Neural crest cell (in vitro differentiated cells): ENCODE data around the gene NR5A1. TPM values are rescaled to one million over a fixed set of nuclear protein-coding genes. Genes with fewer than 3 reads are reported as not detected.
A peak's percentile ranks its signal among the peaks of the same experiment; 100 is the strongest.

Experiments
- DNase-seq: peaks from one replicate; pipeline ENCODE4 v3.0.0; 2021; ENCODE audit warnings: low read depth, mixed read lengths, low spot score
- H3K27ac Mint-ChIP-seq: one replicate; pipeline ENCODE4 v1.8.0; 2021; ENCODE audit warnings: mild to moderate bottlenecking, mixed read lengths; ENCODE audit not compliant: unreplicated experiment
- H3K27me3 Mint-ChIP-seq: 2 replicates; pipeline ENCODE4 v1.8.0; 2021; ENCODE audit warnings: low read depth, mild to moderate bottlenecking, mixed read lengths
- H3K36me3 Mint-ChIP-seq: 2 replicates; pipeline ENCODE4 v1.8.0; 2021; ENCODE audit warnings: low read depth, mild to moderate bottlenecking, mixed read lengths
- H3K4me1 Mint-ChIP-seq: 2 replicates; pipeline ENCODE4 v1.8.0; 2021; ENCODE audit warnings: mixed read lengths
- H3K4me3 Mint-ChIP-seq: one replicate; pipeline ENCODE4 v1.8.0; 2021; ENCODE audit warnings: mild to moderate bottlenecking, mixed read lengths
- H3K9me3 Mint-ChIP-seq: 2 replicates; pipeline ENCODE4 v1.8.0; 2021; ENCODE audit warnings: mixed read lengths
- CTCF ChIP-seq: fragments of 200-600 bp; sonication (generic); conservative IDR thresholded peaks from 2 replicates; pipeline ENCODE4 v1.5.0; 2021; ENCODE audit warnings: antibody characterized with exemption, mild to moderate bottlenecking
- long read RNA-seq: library from polyadenylated mRNA; unstranded; transcript quantifications from one replicate; pipeline ENCODE4 v2.0.0, GENCODE V29; 2020
- total RNA-seq: library from RNA; stranded (reverse); gene quantifications from 2 replicates; pipeline ENCODE4 v1.2.1, GENCODE V29; 2021

NR5A1 gene
- total RNA-seq, result 0.35 and 0.50 TPM in 2 replicates
- long read RNA-seq, result 0 reads

GRCh38 chr9:124506931-124507879 lies at the start of gene NR5A1:
Gene NR5A1, minus strand, starts transcription at chr9:124507399. Its CDS starts 4,004 bp downstream, at chr9:124503395.
- TF ChIP-seq CTCF, result no peak
- Mint-ChIP-seq H3K4me3 (no peak within 1 kb of the TSS), H3K27ac (no peak within 1 kb of the TSS), H3K36me3 (no peaks in the 10 kb centered on the region), H3K4me1 (peaks cover 12% of the 10 kb centered on the region), H3K9me3 (no peaks in the 10 kb centered on the region), H3K27me3 (peaks cover 49% of the 10 kb centered on the region)
- no peak for DNase-seq

GRCh38 chr9:124555043-124555442 lies 47.8 kb upstream of the NR5A1 start:
- H3K4me3 Mint-ChIP-seq, result no peak overlapping the region
- no peak overlapping the region for H3K27ac Mint-ChIP-seq
- no peak for TF ChIP-seq CTCF
- no peaks in the 10 kb centered on the region for H3K9me3 Mint-ChIP-seq
- H3K4me1 Mint-ChIP-seq, result no peaks in the 10 kb centered on the region
- H3K36me3 Mint-ChIP-seq, result no peaks in the 10 kb centered on the region
- no peaks in the 10 kb centered on the region for H3K27me3 Mint-ChIP-seq
- DNase-seq, result no peak

- no peak for TF ChIP-seq CTCF
- no peak for DNase-seq
- H3K4me1 Mint-ChIP-seq, result no peaks in the 10 kb centered on the region
- H3K27ac Mint-ChIP-seq, result no peak overlapping the region
- H3K27me3 Mint-ChIP-seq, result no peaks in the 10 kb centered on the region
- H3K4me3 Mint-ChIP-seq, result no peak overlapping the region
- no peaks in the 10 kb centered on the region for H3K9me3 Mint-ChIP-seq
- H3K36me3 Mint-ChIP-seq, result no peaks in the 10 kb centered on the region
These were observed 46.5 kb upstream of the NR5A1 start for GRCh38 chr9:124553738-124554137.

- H3K4me3 Mint-ChIP-seq, result no peak overlapping the region
- no peaks in the 10 kb centered on the region for H3K36me3 Mint-ChIP-seq
- no peaks in the 10 kb centered on the region for H3K27me3 Mint-ChIP-seq
- no peaks in the 10 kb centered on the region for H3K4me1 Mint-ChIP-seq
- H3K27ac Mint-ChIP-seq, result no peak overlapping the region
- no peak for TF ChIP-seq CTCF
- no peak for DNase-seq
- no peaks in the 10 kb centered on the region for H3K9me3 Mint-ChIP-seq
These were observed 45.0 kb upstream of the NR5A1 start for GRCh38 chr9:124552273-124552605.

- Mint-ChIP-seq H3K36me3 (no peaks in the 10 kb centered on the region), H3K4me1 (no peaks in the 10 kb centered on the region), H3K27ac (no peak overlapping the region), H3K4me3 (no peak overlapping the region), H3K9me3 (no peaks in the 10 kb centered on the region), H3K27me3 (no peaks in the 10 kb centered on the region)
- peak; percentile 87 for TF ChIP-seq CTCF
- peak; percentile 61 for DNase-seq
These were observed 44.5 kb upstream of the NR5A1 start for GRCh38 chr9:124551472-124552272.
